Activated CD8-positive, alpha-beta memory T cell treated with anti-CD3 and anti-CD28 coated beads, Interleukin-2, amount 50 U/mL, for 24 hours (primary cell): ENCODE measurements around the gene PARP15.
A peak's percentile ranks its signal among the peaks of the same experiment; 100 is the strongest.
"Not testable (repeated sequence)": the region's sequence is repeated elsewhere in the genome, so short reads cannot be mapped to it uniquely, and the experiment has no call there.

ENCODE experiments used
- DNase-seq: peaks from one replicate; pipeline ENCODE4 v3.0.0-alpha.2; 2020; ENCODE audit errors: extremely low read depth

Gene PARP15

DNA sequence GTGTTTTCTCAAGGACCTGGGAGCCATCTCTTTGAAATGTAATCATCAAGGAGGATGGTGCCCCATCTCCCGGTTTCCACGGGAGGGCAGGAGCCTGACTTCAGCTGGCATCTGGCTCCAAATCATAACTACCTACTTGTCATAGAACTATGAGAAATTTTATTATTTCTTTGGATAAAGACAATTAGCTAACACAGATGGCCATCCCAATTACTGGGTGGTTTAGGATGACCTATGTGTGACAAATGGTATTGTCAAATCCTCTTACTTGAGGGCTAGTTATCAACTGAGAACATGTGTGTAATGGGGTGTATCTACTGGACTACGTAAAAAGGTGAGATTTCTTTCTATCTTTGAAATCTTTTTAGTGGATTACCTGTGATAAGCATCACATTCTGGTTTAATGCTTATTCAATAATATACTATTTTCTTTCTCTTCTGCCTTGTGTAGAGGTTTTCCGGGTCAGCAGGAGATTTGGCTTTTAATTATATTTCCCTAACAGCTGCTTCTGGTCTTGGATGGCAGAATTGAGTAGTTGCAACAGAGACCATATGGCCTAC, 87.9 kb downstream of the PARP15 start:
- no peak for DNase-seq

DNA sequence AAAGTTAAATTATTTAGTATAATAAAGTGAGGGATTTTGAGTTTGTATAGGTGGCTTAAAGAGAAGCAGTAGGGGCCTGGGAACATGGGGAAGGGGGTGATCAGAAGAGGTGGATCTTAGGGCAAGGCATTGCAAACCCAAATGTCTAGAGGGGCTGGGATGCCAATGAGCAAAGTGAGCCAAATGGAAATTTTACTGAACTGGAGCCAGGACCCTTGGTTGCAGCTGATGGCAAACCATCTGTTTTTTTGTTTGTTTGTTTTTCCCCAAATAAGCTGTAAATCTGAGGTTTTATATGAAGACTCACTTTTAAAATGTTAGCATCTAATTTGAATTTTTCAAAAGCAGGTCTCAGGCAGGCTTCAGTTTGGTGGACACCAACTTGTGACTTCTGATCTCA, 88.4 kb downstream of the PARP15 start:
- DNase-seq = no peak

GRCh38 chr3:122668930-122669730, 91.7 kb downstream of the PARP15 start:
- DNase-seq = no peak

DNA sequence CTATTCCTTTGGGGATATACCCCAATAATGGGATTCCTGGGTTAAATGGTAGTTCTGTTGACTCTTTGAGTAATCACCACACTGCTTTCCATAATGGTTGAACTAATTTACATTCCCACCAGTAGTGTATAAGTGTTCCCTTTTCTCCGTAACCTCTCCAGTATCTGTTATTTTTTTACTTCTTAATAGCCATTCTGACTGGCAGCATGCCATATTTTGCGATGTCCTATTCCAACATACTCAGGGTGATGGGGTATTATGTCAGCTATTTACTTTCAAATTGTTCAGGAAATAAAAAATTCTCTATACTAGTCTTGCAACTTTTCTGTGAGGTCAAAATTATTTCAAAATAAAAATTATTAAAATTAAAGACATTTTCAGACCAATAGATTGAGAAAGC, 94.1 kb downstream of the PARP15 start:
- DNase-seq = no peak

GRCh38 chr3:122674339-122674738, 96.9 kb downstream of the PARP15 start:
- DNase-seq = no peak

DNA sequence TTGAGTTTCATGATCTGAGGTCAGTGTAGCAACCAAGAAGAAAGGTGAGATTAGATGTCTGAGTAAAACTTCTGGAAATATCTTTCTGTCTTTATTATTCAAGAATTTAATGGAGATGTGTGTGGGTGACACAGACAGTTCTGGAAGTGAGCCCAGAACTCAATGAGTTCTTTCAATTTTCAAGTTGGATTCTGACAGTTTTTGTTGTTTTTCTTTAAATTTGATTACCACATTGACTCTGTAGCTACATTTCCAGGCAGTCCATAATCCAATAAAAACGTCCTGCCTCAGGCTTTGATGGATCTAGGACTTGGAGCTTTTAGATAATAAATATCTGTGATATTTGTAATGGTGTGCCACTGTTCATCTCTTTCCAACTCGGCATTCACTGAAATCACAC, 99.3 kb downstream of the PARP15 start:
- DNase-seq = no peak

DNA sequence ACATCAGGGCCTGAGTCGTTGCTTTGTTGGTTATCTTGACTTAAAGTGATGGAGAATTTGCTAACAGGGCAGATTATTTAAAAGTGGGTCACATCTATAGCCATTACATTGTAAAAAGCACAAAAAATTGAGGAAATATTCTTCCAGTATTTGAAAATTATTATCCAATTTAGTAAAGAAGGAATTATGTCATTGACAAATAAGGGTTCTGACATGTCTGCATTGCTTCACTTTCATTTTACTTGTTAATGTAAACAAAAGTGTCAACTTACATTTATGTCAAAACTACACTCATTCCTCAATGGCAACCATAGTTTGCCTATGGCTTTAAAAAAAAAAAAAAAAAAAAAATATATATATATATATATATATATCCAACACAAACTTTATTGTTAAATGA, 99.8 kb downstream of the PARP15 start:
- no peak for DNase-seq

DNA sequence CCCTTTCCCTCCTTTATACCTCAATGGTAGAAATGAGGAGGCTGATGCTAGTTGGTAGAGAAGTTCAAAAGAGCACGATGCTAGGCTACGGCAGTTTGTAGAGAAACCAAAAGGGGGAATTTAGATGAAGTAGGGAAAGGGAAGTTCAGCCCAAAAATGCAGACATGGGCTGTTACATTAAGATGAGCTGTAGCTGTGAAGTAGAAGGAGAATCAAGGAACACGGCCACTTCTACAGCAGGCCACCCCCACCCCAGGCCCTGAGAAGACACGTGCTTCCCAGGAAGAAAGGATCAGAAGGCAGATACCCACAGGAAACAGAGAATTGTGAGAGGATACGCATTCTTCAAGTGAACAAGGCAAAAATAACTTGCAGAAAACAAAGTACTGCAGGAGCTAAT, 101.1 kb downstream of the PARP15 start:
- DNase-seq = no peak

DNA sequence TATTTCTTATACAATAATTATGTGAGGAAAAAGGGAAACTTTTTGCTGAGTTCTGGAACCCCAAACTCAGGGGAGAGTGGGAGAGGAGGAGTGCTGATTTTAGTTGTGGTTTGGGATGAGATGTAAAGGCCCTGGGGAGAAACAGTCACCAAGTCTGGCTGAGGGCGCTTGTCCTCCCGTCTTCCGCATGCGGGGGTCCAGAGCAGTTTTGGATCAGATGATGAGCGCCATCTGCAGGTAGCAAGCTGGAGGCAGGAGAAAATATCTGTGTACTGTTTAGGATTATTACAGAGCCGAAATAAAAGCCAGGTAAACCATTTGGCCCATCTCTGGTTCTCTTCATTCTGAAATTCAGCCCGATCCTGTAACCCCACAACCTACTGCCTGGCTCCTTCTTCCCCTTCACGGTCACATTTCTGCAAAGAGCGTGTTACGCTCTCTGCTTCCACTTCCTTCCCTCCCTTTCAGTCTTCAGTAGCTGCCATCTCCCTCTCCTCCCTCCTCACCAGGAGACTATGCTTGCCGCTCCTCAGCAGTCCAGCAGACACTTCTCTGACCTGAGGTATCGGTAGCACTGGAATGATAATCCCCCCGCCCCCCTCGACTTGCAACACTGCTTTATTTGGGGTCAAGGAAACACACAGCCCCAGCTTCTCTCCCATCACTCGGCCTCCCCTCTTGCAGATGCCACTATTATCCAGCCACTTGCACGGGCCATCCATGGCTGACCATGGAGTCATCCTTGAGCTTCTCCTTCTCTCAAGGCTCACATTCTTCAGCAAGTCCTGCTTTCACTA, 101.8 kb downstream of the PARP15 start:
- peak; percentile 55 for DNase-seq

DNA sequence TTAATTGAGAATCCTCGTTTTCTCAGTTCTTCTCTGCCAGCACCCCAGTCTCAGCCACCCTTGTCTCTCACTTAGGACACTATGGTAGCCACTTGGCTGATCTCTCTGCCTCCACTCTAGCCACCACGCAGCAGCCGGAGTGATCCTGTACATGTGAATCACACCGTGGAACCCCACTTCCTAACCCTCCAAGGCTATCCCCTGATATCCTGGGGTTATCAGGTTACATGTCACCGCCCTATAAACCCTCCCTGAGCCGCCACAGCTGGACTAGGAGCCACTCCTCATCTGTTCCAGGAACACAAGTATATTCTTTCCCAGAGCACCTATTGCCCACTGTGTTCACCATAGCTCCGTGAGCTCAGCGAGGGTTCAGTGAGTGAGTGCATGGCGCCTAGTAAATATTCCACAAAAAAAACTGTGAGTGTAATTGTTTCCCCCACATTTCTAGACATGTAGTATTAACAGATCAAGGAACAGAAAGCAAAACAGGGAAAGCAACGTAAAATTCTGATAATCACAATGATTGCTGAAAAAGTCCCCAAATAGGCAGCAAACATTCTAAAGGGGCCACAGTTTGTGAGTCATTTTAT, 102.5 kb downstream of the PARP15 start:
- DNase-seq = no peak

DNA sequence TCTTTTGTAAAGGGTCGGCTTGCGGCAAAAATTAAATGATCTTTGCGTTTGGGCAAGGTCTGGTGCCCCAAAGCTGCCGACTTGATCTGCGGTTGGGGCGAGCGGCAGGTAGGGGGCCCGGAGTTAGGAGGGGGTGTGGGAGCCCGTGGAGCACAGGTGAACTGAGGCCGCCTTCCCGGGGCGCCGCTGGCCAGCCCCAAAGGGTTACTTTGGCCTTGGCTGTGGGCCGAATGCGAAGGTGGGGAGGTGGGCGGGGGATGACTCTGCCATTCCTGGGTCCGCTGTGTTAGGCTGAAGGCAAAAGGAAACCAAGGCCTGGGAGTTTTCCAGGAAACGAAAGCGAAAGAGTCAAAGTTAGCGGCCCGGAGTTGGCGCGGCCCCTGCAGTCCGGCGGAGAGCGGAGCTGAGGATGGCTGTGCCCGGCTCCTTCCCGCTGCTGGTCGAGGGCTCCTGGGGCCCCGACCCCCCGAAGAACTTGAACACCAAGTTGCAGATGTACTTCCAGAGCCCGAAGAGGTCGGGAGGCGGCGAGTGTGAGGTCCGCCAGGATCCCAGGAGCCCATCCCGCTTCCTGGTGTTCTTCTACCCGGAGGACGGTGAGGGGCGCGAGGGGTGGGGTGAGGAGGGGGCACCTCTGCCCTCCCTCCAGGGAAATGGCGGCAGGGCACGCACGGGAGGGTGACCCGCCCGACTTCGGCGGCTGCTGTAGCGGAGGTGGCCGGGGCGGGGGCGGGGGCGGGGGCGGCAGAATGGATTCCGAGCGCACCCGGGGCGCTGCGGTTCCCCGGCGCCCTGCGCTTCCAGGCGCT, 103.2 kb downstream of the PARP15 start, which contains the start of gene PARP14:
Gene PARP14 (plus strand): TSS at position 365 of the 809 bp plus-strand sequence. CDS start 45 bp downstream, at position 410.
- DNase-seq = no peak

DNA sequence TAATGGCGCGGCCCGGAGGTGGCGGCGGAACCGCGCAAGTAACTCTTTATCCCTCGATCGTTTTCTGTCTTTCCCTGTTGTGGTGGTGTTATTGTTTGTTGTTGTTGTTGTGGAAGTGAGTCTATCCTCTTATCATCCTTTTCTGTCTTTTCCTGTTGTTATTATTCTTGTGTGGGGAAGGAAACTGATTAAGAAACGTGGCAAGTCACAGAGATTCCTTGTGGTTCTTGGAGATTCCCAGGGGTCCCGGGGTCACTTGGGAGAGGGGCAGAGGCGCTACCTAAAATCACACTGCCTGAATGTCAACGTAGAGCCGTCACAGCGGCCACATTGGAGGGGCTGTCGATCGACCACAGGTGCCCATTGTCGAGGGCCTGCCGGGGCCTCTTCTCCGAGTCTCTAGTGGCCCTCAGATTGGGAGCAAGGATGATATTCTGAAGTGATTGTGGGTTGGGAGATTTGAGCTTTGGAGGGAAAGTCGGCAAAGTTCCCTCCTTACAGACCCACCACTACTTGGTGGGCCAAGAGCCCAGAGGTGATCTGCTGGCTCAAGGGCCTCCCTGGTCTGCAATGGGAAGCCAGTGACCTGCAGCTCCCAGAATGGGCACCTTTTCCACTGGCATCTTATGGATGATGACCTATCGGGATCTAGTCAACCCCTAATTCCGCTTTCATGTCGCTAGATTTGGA, 104.0 kb downstream of the PARP15 start:
- no peak for DNase-seq

DNA sequence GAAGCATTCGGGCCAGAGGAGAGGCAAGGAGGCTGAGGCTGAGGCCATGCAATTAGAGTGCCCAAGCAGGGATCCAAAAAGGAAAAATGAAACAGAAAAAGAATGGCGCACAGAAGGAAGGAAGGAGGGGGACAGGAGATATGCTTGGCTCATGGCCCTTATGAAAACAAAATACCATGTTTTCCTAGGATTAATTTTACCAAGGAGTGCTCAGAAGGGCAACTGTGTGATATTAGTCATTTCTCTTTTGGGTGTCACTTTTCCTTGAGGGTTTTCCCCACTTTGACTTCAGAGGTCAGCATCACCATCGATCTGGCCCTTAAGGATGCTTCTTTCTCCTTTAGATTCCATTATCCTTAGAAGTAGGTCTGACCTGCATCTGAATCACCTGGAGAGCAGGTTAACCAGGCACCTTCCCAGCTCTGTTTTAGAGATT, 104.5 kb downstream of the PARP15 start:
- no peak for DNase-seq

DNA sequence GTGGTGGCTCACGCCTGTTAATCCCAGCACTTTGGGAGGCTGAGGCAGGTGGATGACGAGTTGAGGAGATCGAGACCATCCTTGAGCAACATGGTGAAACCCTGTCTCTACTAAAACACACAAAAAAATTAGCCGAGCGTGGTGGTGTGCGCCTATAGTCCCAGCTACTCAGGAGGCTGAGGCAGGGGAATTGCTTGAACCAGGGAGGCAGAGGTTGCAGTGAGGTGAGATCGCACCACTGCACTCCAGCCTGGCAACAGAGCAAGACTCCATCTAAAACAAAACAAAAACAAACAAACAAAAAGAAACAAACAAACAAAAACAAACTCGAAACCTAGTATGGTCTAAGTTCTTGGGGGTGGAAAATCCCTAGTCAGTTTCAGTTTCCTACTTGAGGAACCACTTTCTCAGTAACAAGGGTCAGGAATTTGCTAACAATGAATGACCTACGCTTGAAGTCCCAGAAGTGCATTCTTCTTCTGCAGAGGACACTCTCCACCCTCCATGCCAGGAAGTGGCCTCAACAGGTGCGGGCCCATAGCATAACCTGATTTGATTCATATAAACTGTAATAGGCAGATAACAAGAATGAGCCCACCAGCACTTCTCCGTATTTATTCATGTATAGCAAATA, 105.4 kb downstream of the PARP15 start:
- not testable (repeated sequence) for DNase-seq

- no peak for DNase-seq
These were observed 109.8 kb downstream of the PARP15 start for GRCh38 chr3:122687298-122687697.
